ENCODE data around the gene ZDHHC22.

Gene ZDHHC22

DNA sequence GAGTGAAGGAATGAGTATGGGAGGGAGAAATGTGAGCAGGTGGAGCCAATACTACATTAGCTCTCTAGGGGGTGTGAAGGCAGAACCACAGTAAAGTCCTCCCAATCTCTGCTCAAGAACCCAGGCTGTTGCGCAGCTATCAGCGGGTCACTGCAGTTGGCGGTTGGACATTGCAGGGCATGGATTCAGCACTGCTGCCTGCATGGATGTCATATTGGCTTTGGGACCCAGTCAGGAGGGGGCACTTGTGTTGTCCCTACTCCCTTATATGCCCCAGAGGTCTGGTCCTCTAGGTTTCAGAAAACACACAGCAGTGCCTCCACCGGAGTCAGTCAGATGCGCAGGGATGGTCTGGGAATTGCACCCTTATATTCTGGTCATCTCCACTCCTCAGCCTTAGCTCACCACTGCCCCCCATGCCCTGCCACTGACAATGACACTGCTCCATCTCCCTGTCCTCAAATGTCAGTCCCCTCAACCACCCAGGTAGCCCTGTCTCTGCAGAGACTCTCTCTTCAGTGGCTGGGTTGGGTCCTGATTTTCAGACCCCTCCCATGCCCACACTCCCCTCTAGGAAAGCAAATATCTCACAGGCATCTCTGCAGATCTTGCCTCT lies 9.6 kb downstream of the ZDHHC22 start:
- no peak for DNase-seq (ENCODE audit: low read depth in 1 of 2, low spot score in 1 of 2)
- no peaks in the 10 kb centered on the region for H3K27me3 ChIP-seq (ENCODE audit: insufficient read depth, poor library complexity, severe bottlenecking)
- no peak overlapping the region for H3K27ac ChIP-seq (replicated peaks)
- TF ChIP-seq GABPA (IDR thresholded peaks at IDR 0.05; ENCODE audit: low read depth) (no peak), SPI1 (IDR thresholded peaks at IDR 0.05; ENCODE audit: borderline replicate concordance, low read depth) (no peak), POLR2AphosphoS5 (IDR thresholded peaks at IDR 0.05; ENCODE audit: low read depth) (no peak)
- TF ChIP-seq, protein P1, sequence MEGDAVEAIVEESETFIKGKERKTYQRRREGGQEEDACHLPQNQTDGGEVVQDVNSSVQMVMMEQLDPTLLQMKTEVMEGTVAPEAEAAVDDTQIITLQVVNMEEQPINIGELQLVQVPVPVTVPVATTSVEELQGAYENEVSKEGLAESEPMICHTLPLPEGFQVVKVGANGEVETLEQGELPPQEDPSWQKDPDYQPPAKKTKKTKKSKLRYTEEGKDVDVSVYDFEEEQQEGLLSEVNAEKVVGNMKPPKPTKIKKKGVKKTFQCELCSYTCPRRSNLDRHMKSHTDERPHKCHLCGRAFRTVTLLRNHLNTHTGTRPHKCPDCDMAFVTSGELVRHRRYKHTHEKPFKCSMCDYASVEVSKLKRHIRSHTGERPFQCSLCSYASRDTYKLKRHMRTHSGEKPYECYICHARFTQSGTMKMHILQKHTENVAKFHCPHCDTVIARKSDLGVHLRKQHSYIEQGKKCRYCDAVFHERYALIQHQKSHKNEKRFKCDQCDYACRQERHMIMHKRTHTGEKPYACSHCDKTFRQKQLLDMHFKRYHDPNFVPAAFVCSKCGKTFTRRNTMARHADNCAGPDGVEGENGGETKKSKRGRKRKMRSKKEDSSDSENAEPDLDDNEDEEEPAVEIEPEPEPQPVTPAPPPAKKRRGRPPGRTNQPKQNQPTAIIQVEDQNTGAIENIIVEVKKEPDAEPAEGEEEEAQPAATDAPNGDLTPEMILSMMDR (IDR thresholded peaks at IDR 0.05; ENCODE audit: insufficient read depth, low read length) = no peak
- TF ChIP-seq, protein P2, sequence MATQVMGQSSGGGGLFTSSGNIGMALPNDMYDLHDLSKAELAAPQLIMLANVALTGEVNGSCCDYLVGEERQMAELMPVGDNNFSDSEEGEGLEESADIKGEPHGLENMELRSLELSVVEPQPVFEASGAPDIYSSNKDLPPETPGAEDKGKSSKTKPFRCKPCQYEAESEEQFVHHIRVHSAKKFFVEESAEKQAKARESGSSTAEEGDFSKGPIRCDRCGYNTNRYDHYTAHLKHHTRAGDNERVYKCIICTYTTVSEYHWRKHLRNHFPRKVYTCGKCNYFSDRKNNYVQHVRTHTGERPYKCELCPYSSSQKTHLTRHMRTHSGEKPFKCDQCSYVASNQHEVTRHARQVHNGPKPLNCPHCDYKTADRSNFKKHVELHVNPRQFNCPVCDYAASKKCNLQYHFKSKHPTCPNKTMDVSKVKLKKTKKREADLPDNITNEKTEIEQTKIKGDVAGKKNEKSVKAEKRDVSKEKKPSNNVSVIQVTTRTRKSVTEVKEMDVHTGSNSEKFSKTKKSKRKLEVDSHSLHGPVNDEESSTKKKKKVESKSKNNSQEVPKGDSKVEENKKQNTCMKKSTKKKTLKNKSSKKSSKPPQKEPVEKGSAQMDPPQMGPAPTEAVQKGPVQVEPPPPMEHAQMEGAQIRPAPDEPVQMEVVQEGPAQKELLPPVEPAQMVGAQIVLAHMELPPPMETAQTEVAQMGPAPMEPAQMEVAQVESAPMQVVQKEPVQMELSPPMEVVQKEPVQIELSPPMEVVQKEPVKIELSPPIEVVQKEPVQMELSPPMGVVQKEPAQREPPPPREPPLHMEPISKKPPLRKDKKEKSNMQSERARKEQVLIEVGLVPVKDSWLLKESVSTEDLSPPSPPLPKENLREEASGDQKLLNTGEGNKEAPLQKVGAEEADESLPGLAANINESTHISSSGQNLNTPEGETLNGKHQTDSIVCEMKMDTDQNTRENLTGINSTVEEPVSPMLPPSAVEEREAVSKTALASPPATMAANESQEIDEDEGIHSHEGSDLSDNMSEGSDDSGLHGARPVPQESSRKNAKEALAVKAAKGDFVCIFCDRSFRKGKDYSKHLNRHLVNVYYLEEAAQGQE (IDR thresholded peaks at IDR 0.05; ENCODE audit: insufficient replicate concordance, low read depth) = no peak
- H3K4me3 ChIP-seq (replicated peaks; ENCODE audit: insufficient read depth, low read length) = no peak overlapping the region

DNA sequence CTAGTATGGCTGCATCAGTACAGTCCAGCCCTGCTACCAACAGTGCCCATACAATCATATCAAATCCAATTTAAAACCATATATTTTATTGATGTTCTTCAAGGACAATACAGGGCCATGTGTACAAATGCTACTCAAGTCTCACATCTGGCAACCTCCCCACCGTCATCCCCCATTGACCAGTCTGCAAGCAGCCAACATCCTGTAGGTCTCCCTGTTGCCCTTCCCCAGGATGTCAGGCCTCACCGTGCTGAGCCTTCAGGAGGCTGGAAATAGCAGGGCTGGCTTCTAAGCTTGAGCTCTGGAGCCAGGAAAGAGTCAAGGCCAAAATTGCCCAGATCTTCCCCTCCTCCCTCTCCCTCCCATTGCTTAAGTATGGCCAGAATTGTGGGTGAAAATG lies 10.4 kb downstream of the ZDHHC22 start:
- DNase-seq (ENCODE audit: low read depth in 1 of 2, low spot score in 1 of 2) = no peak
- no peak overlapping the region for H3K4me3 ChIP-seq (replicated peaks; ENCODE audit: insufficient read depth, low read length)
- H3K27me3 ChIP-seq (ENCODE audit: insufficient read depth, poor library complexity, severe bottlenecking) = no peaks in the 10 kb centered on the region
- TF ChIP-seq, protein P1 (IDR thresholded peaks at IDR 0.05; ENCODE audit: insufficient read depth, low read length) = no peak
- TF ChIP-seq SPI1 (IDR thresholded peaks at IDR 0.05; ENCODE audit: borderline replicate concordance, low read depth) = no peak
- TF ChIP-seq GABPA (IDR thresholded peaks at IDR 0.05; ENCODE audit: low read depth) = no peak
- TF ChIP-seq, protein P2 (IDR thresholded peaks at IDR 0.05; ENCODE audit: insufficient replicate concordance, low read depth) = no peak
- no peak for TF ChIP-seq POLR2AphosphoS5 (IDR thresholded peaks at IDR 0.05; ENCODE audit: low read depth)
- H3K27ac ChIP-seq (replicated peaks) = no peak overlapping the region

GRCh38 chr14:77130386-77130785 lies 11.2 kb downstream of the ZDHHC22 start:
- no peak for DNase-seq (ENCODE audit: low read depth in 1 of 2, low spot score in 1 of 2)
- Histone ChIP-seq H3K27me3 (ENCODE audit: insufficient read depth, poor library complexity, severe bottlenecking) (no peaks in the 10 kb centered on the region), H3K4me3 (replicated peaks; ENCODE audit: insufficient read depth, low read length) (no peak overlapping the region), H3K27ac (replicated peaks) (no peak overlapping the region)
- no peak for TF ChIP-seq SPI1 (IDR thresholded peaks at IDR 0.05; ENCODE audit: borderline replicate concordance, low read depth)
- TF ChIP-seq, protein P2 (IDR thresholded peaks at IDR 0.05; ENCODE audit: insufficient replicate concordance, low read depth) = no peak
- TF ChIP-seq GABPA (IDR thresholded peaks at IDR 0.05; ENCODE audit: low read depth) = no peak
- TF ChIP-seq, protein P1 (IDR thresholded peaks at IDR 0.05; ENCODE audit: insufficient read depth, low read length) = no peak
- no peak for TF ChIP-seq POLR2AphosphoS5 (IDR thresholded peaks at IDR 0.05; ENCODE audit: low read depth)
